Fibroblast of pulmonary artery (primary cell): Measurements from ENCODE around the gene KCNQ1.

Experiments used
- DNase-seq: peaks from one replicate; pipeline ENCODE4 v3.0.0-alpha.2; 2010; ENCODE audit warnings: low read depth
- H3K4me3 ChIP-seq: replicated peaks from 2 replicates; pipeline ENCODE4 v1.5.1; 2011; ENCODE audit warnings: low read depth, mild to moderate bottlenecking, control low read depth, low read length, moderate library complexity
- CTCF ChIP-seq: IDR thresholded peaks from 2 replicates; pipeline ENCODE4 v1.5.1; 2011; ENCODE audit warnings: mild to moderate bottlenecking, control low read depth, low read length, inconsistent platforms; ENCODE audit errors: missing control alignments

KCNQ1 gene

GRCh38 chr11:2770096-2770751 is 325.4 kb downstream of the KCNQ1 start:
- no peak overlapping the region for H3K4me3 ChIP-seq
- DNase-seq: no peak
- no peak for TF ChIP-seq CTCF

GRCh38 chr11:2770761-2771301 is 326.0 kb downstream of the KCNQ1 start:
- no peak for TF ChIP-seq CTCF
- no peak for DNase-seq
- H3K4me3 ChIP-seq: no peak overlapping the region

- TF ChIP-seq CTCF: no peak
- DNase-seq: no peak
- H3K4me3 ChIP-seq: no peak overlapping the region
Observed at GRCh38 chr11:2771758-2772466, 327.1 kb downstream of the KCNQ1 start.

- no peak overlapping the region for H3K4me3 ChIP-seq
- DNase-seq: peak; percentile 13
- no peak for TF ChIP-seq CTCF
Observed at GRCh38 chr11:2772544-2773031, 327.8 kb downstream of the KCNQ1 start.

- TF ChIP-seq CTCF: no peak
- no peak overlapping the region for H3K4me3 ChIP-seq
- DNase-seq: no peak
Observed at GRCh38 chr11:2774173-2775082, 329.6 kb downstream of the KCNQ1 start.

GRCh38 chr11:2775083-2775625 is 330.3 kb downstream of the KCNQ1 start:
- no peak overlapping the region for H3K4me3 ChIP-seq
- DNase-seq: no peak
- TF ChIP-seq CTCF: no peak
